Muscle layer of colon (tissue), 2 donors: ENCODE data around the gene CCDC138.

ENCODE experiments used
- H3K27ac ChIP-seq: one replicate; pipeline ENCODE4 v1.7.0; 2013; ENCODE audit warnings: low read depth, mild to moderate bottlenecking, low read length, moderate library complexity
- H3K27me3 ChIP-seq, 2 donors: one replicate each; pipeline ENCODE4 v1.7.0; 2013; ENCODE audit warnings: low read length in 2 of 2, mild to moderate bottlenecking in 2 of 2; ENCODE audit not compliant: insufficient read depth in 2 of 2, control insufficient read depth in 1 of 2
- H3K36me3 ChIP-seq: one replicate; pipeline ENCODE4 v1.7.0; 2013; ENCODE audit warnings: mild to moderate bottlenecking, low read length; ENCODE audit not compliant: insufficient read depth
- H3K4me1 ChIP-seq: one replicate; pipeline ENCODE4 v1.7.0; 2013; ENCODE audit warnings: mild to moderate bottlenecking, low read length; ENCODE audit not compliant: insufficient read depth
- H3K4me3 ChIP-seq, 2 donors: one replicate each; pipeline ENCODE4 v1.7.0; 2013; ENCODE audit warnings: low read length in 2 of 2, low read depth in 1 of 2, mild to moderate bottlenecking in 1 of 2, moderate library complexity in 1 of 2
- H3K9ac ChIP-seq: one replicate; pipeline ENCODE4 v1.7.0; 2013; ENCODE audit warnings: low read length
- H3K9me3 ChIP-seq: one replicate; pipeline ENCODE4 v1.7.0; 2013; ENCODE audit warnings: mild to moderate bottlenecking, low read length
- donor health status: abdominal sarcoma.
- donor health status: Adenocarcinoma of cecum.

The CCDC138 gene

DNA sequence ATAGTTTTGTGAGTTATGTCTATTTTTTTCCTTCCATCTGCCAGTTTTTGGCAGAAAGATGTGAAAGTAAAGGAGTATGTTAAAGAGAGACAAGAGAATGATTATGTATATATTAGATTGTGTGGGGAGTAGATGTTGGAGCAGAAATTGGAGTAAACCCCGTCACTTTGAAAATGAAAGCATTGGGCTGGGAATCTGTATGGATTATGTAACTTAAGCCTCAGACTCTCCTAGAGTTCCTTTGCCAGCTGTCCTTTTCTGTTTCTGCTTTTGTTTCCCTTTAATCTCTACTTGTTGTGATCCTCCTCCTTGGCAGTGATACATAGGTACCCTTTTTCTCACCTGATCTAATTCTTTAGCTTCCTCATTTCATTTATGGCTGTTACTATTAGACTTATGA is 19.2 kb downstream of the CCDC138 start:
- Histone ChIP-seq H3K27ac (no peak overlapping the region), H3K27me3 (no peaks in the 10 kb centered on the region), H3K9me3 (no peaks in the 10 kb centered on the region), H3K36me3 (no peaks in the 10 kb centered on the region), H3K4me1 (no peaks in the 10 kb centered on the region), H3K4me3 (no peak overlapping the region), H3K9ac (no peak overlapping the region)

DNA sequence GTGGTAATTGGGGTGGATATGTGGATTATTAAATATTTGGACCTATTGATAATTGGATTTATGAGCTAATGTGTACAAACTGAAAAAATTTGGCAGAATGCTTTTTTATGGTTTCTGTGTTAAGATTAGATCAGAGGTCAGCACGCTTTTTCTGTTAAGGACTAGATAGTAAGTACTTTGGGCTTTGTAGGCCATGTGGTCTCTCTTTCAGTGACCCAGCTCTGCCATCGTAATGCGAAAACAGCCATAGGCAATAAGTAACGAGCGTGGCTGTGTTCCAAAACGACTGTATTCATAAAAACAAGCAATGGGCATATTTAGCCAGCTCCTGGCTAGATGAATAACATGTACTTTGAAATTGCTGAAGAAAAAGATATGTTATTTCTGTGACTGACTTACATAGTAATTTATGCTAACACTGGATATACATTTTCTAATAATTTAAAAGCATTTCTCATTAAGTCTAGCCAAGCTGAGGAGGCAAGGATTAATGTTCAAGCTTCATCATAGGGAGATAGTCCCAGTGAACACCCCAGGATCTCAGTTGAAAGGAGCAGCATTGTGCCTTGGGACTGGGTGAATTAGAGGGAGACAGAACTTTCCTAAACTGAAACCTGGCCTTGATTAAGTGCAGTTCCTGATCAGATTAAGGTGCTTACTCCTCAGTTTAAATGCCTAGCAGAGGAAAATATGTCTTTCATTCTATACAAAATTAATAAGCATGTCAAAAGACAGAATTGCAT is 20.0 kb downstream of the CCDC138 start:
- H3K9me3 ChIP-seq = no peaks in the 10 kb centered on the region
- H3K4me1 ChIP-seq = no peaks in the 10 kb centered on the region
- no peaks in the 10 kb centered on the region for H3K36me3 ChIP-seq
- no peak overlapping the region for H3K4me3 ChIP-seq
- H3K27ac ChIP-seq = no peak overlapping the region
- H3K27me3 ChIP-seq = no peaks in the 10 kb centered on the region
- no peak overlapping the region for H3K9ac ChIP-seq

DNA sequence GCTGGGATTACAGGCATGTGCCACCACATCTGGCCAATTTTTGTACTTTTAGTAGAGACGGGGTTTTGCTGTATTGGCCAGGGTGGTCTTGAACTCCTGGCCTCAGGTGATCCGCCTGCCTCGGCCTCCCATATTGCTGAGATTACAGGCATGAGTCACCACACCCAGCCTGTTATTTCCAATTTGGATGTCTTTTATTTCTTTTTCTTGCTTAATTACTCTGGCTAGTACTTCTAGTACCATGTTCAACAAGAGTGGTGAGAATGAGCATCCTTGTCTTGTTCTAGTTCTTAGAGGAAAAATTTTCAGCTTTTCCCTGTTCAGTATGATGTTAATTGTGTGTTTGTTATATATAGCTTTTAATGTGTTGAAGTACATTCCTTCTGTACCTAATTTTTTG is 23.4 kb downstream of the CCDC138 start:
- Histone ChIP-seq H3K27me3 (no peaks in the 10 kb centered on the region), H3K4me3 (no peak overlapping the region), H3K9ac (no peak overlapping the region), H3K9me3 (no peaks in the 10 kb centered on the region), H3K27ac (no peak overlapping the region), H3K4me1 (no peaks in the 10 kb centered on the region), H3K36me3 (no peaks in the 10 kb centered on the region)

DNA sequence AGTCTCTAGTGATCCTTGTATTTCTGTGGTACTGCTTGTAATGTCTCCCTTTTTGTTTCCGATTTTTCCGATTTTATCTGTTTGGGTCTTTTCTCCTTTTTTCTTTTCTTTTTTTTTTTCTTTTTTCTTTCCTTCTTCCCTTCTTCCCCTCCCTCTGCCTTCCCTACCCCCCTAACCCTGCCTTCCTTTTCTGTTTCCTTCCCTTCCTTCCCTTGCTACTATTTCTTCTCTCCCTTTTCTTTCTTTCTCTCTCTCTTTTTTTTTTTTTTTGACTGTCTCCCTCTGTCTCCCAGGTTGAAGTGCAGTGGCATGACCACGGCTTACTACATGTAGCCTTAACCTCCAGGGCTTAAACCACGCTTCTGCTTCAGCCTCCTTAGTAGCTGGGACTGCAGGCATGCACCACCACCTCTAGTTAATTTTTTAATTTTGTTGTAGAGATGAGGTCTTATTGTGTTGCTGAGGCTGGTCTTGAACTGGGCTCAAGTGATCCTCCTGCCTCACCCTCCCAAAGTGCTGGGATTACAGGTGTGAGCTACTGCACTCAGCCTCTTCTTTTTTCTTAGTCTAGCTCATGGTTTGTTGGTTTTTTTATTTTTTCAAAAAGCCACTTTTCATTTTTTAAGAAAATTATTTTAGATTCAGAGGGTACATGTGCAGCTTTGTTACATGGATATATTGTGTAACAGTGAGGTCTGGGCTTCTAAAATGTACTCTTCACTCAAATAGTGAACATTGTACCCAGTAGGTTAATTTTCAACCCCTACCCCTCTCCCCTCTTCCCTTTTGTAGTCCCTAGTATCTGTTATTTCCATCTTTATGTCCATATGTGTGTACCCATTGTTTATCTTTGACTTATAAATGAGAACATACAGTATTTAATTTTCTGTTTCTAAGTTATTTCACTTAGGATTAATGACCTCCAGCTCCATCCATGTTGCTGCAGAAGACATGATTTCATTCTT is 24.7 kb downstream of the CCDC138 start:
- no peaks in the 10 kb centered on the region for H3K27me3 ChIP-seq
- H3K4me1 ChIP-seq = no peaks in the 10 kb centered on the region

DNA sequence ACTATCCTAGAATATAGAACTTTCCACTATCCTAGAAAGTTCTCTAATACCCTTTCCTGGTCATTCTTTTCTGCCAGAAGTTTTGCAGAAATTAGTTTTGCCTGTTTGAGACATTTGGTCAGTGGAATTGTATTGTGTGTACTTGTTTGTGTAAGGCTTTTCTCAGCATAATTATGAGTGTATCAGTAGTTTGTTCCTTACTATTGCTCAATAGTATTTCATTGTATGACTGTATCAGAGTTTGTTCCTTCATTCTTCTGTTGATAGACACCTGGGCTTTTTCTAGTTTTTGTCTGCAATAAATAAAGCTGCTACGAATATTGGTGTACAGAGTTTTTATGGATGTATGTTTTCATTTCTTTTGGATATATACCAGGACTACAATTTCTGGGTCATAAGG is 27.2 kb downstream of the CCDC138 start:
- Histone ChIP-seq H3K4me3 (no peak overlapping the region), H3K9me3 (no peaks in the 10 kb centered on the region), H3K9ac (no peak overlapping the region), H3K27ac (no peak overlapping the region), H3K27me3 (no peaks in the 10 kb centered on the region), H3K4me1 (no peaks in the 10 kb centered on the region), H3K36me3 (no peaks in the 10 kb centered on the region)

More for the DNA sequence above, 24.7 kb downstream of the CCDC138 start:
- Histone ChIP-seq H3K9ac (no peak overlapping the region), H3K27ac (no peak overlapping the region), H3K9me3 (no peaks in the 10 kb centered on the region), H3K4me3 (no peak overlapping the region), H3K36me3 (no peaks in the 10 kb centered on the region)

DNA sequence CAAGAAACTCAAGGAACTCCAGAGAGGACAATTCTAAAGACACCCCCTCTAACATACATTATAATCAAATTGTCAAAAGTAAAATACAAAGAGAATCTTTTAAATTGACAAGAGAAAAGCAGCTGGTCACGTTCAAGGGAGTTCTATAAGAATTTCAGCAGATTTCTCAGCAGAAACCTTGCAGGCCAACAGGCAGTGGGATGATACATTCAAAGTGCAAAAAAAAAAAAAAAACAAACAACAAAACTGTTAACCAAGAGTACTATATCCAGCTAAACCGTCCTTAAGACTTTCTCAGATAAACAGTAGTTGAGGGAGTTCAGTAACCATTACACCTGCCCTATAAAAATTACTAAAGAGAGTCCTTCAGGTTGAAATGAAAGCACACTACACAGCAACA is 33.9 kb downstream of the CCDC138 start:
- H3K9me3 ChIP-seq = no peaks in the 10 kb centered on the region
- H3K4me3 ChIP-seq = no peak overlapping the region
- no peak overlapping the region for H3K27ac ChIP-seq
- H3K4me1 ChIP-seq = no peaks in the 10 kb centered on the region
- no peaks in the 10 kb centered on the region for H3K36me3 ChIP-seq
- no peaks in the 10 kb centered on the region for H3K27me3 ChIP-seq
- no peak overlapping the region for H3K9ac ChIP-seq

DNA sequence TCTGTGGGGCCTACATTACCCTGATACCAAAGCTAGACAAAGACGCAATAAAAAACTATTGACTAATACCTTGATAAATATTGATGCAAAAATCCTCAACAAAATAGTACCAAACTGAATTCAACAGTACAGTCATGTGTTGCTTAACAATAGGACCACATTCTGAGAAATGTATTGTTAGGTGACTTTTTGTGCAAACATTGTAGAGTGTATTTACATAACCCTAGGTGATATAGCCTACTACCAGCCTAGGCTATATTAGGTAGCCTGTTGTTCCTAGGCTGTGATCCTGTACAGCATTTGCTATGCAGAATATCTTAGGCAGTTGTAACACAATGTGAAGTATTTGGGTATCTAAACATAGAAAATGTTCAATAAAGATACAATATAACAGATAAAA is 36.7 kb downstream of the CCDC138 start:
- Histone ChIP-seq H3K36me3 (no peaks in the 10 kb centered on the region), H3K4me3 (no peak overlapping the region), H3K9ac (no peak overlapping the region), H3K9me3 (no peaks in the 10 kb centered on the region), H3K27me3 (no peaks in the 10 kb centered on the region), H3K4me1 (no peaks in the 10 kb centered on the region), H3K27ac (no peak overlapping the region)

DNA sequence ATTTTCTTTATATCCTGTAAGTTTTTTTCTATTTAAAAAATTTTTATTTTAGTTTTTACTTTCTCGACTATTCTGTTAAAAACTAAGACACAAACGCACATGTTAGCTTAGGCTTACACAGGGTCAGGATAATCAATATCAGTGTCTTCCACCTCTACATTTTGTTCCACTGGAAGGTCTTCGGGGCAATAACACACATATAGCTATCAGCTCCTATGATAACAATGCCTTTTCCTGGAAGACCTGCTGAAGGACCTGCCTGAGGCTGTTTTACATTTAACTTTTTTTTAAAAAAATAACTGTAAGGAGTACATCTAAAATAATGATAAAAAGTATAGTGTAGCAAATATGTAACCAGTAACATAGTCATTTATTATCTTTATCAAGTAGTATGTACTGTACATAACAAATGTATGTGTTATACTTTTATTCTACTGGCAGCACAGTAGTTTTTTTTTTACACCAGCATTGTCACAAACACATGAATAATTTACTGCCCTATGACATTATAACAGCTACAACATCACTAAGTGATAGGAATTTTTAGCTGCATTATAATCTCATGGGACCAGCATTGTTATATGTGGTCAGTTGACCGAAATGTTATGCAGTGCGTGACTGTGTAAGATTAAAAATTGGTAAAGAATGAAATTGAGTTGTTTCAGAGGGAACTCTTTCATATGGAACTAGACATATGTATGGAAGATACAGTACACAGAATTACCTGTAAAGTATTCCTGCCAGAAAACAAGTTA is 37.9 kb downstream of the CCDC138 start:
- Histone ChIP-seq H3K9me3 (no peaks in the 10 kb centered on the region), H3K4me3 (no peak overlapping the region), H3K27ac (no peak overlapping the region), H3K36me3 (no peaks in the 10 kb centered on the region), H3K9ac (no peak overlapping the region), H3K4me1 (no peaks in the 10 kb centered on the region), H3K27me3 (no peaks in the 10 kb centered on the region)

DNA sequence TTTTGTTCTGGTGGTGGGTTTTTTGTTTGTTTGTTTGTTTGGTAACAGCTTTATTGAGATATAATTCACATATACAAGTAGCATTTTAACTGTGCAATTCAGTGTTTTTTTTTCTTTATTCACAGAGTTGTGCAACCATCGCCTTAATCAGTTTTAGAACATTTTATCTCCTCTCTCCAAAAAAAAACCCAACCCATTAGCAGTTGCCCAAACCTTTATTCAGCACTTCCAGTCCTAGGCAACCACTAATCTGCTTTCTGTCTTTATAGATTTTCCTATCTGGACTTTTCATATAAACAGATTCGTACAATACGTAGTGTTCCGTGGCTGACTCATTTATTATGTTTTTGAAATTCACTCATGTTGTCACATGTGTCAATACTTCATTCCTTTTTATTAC is 38.7 kb downstream of the CCDC138 start:
- Histone ChIP-seq H3K9me3 (no peaks in the 10 kb centered on the region), H3K9ac (no peak overlapping the region), H3K36me3 (no peaks in the 10 kb centered on the region), H3K4me3 (no peak overlapping the region), H3K4me1 (no peaks in the 10 kb centered on the region), H3K27ac (no peak overlapping the region), H3K27me3 (no peaks in the 10 kb centered on the region)

DNA sequence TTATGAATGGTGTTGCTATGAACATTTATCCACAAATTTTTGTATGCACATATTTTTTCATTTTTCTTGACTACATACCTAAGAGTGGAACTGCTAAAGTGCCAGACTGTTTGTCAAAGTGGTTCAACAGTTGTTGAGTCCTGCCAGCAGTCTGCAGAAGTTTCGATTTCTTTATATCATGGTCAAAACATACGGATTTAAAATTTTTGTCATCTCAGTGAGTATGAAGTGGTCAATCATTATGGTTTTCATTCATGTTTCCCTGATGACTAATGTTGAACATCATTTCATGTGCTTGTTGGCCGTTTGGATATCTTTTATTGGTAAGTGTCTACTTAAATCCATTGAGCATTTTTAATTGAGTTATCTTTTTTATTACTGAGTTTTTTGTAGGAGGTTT is 39.2 kb downstream of the CCDC138 start:
- Histone ChIP-seq H3K36me3 (no peaks in the 10 kb centered on the region), H3K4me3 (no peak overlapping the region), H3K9ac (no peak overlapping the region), H3K27ac (no peak overlapping the region), H3K27me3 (no peaks in the 10 kb centered on the region), H3K9me3 (no peaks in the 10 kb centered on the region), H3K4me1 (no peaks in the 10 kb centered on the region)

DNA sequence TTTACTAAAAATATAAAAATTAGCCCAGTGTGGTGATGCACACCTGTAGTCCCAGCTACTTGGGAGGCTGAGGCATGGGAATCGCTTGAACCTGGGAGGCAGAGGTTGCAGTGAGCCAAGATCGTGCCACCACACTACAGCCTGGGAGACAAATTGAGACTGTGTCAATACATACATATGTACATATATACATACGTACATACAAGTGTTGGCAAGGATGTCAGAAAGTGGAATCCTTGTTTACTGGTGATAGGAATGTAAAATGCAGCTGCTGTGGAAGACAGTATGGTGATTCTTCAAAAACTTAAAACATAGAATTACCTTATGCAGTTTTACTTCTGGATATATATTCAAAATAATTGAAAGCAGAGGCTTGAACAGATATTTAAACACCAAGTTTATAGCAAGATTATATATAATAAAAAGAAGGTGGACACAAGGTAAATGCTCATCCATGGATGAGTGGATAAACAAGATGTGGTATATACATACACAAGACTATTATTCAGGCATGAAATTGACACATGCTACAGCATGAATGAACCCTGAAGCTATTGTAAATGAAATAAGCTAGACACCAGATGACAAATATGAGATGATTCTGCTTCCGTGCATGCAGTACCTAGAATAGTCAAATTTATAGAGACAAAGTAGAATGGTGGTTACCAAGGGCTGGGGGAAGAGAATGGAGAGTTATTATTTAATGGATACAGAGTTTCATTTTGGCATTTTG is 43.2 kb downstream of the CCDC138 start:
- H3K9me3 ChIP-seq = no peaks in the 10 kb centered on the region

More for the DNA sequence above, 43.2 kb downstream of the CCDC138 start:
- H3K36me3 ChIP-seq = no peaks in the 10 kb centered on the region
- H3K4me3 ChIP-seq = no peak overlapping the region
- H3K27me3 ChIP-seq = no peaks in the 10 kb centered on the region
- H3K4me1 ChIP-seq = no peaks in the 10 kb centered on the region
- H3K27ac ChIP-seq = no peak overlapping the region
- no peak overlapping the region for H3K9ac ChIP-seq
